H1 (cell line): ENCODE results near the gene ANP32D. TPM values are rescaled to one million over a fixed set of nuclear protein-coding genes. Genes with fewer than 3 reads are reported as not detected.

Source experiments
- CTCF ChIA-PET: fragments of 300-600 bp; sonication (Branson Sonifier 250); formaldehyde crosslinking; loops from one replicate; lab custom pipeline; 2021; ENCODE audit not compliant: partially characterized antibody; lab: Charles Lee
- POLR2A ChIA-PET: fragments of 300-600 bp; sonication (Branson Sonifier 250); formaldehyde crosslinking; loops from one replicate; lab custom pipeline; 2021; ENCODE audit warnings: inconsistent platforms; ENCODE audit not compliant: partially characterized antibody; lab: Charles Lee
- DNase-seq, 2 experiments: peaks; one replicate each; pipeline versions ENCODE4 v3.0.0 to v3.0.0-alpha.2; 2010 to 2022; ENCODE audit warnings: low spot score in 2 of 2, low read depth in 1 of 2, mixed read lengths in 1 of 2
- FAIRE-seq: peaks from 2 replicates; lab custom pipeline; 2011; peaks lifted over from hg19 to GRCh38; lab: Jason Lieb, UNC
- H2AFZ ChIP-seq: 2 replicates; pipeline ENCODE4 v1.8.1; 2012; ENCODE audit warnings: low read length, inconsistent platforms
- H2AK5ac ChIP-seq: 2 replicates; pipeline ENCODE4 v1.6.1; 2013; ENCODE audit warnings: low read depth, low read length
- H2BK120ac ChIP-seq: replicated peaks from 2 replicates; pipeline ENCODE3; 2013; ENCODE audit warnings: low read depth, low read length, inconsistent platforms
- H2BK12ac ChIP-seq: 2 replicates; pipeline ENCODE4 v1.6.1; 2013; ENCODE audit warnings: low read depth, low read length
- H2BK15ac ChIP-seq: 2 replicates; pipeline ENCODE4 v1.6.1; 2013; ENCODE audit warnings: low read length
- H2BK20ac ChIP-seq: 2 replicates; pipeline ENCODE4 v1.6.1; 2013; ENCODE audit warnings: low read length
- H2BK5ac ChIP-seq: 2 replicates; pipeline ENCODE4 v1.6.1; 2013; ENCODE audit warnings: low read depth, low read length
- H3K14ac ChIP-seq: 2 replicates; pipeline ENCODE4 v1.6.1; 2013; ENCODE audit warnings: inconsistent platforms; ENCODE audit not compliant: insufficient read length
- H3K18ac ChIP-seq: 2 replicates; pipeline ENCODE4 v1.6.1; 2013; ENCODE audit warnings: low read length; ENCODE audit errors: extremely low read depth
- H3K23ac ChIP-seq: 2 replicates; pipeline ENCODE4 v1.6.1; 2013; ENCODE audit warnings: inconsistent platforms; ENCODE audit not compliant: insufficient read length
- H3K23me2 ChIP-seq: 2 replicates; pipeline ENCODE4 v1.6.1; 2013; ENCODE audit warnings: low read depth, low read length
- H3K27ac ChIP-seq: 2 replicates; pipeline ENCODE4 v1.6.1; 2011; ENCODE audit warnings: low read depth, low read length, inconsistent platforms
- H3K27me3 ChIP-seq, 4 experiments: replicated peaks in 1 of 4; 1 replicate in 1 of 4; 2 replicates in 3 of 4; pipeline versions ENCODE4 v1.6.1 to v1.8.1; 2011 to 2013; ENCODE audit warnings: low read length in 3 of 4, mild to moderate bottlenecking in 3 of 4, inconsistent platforms in 2 of 4, mixed read lengths in 2 of 4, moderate library complexity in 1 of 4; ENCODE audit not compliant: control insufficient read depth in 3 of 4, insufficient read depth in 3 of 4; ENCODE audit errors: extremely low read depth in 1 of 4
- H3K36me3 ChIP-seq, 4 experiments: 2 replicates each; pipeline versions ENCODE4 v1.6.1 to v1.8.1; 2011 to 2013; ENCODE audit warnings: mild to moderate bottlenecking in 4 of 4, low read length in 3 of 4, moderate library complexity in 2 of 4, control low read depth in 1 of 4, inconsistent platforms in 1 of 4; ENCODE audit not compliant: insufficient read depth in 4 of 4, control insufficient read depth in 2 of 4
- H3K4ac ChIP-seq: replicated peaks from 2 replicates; pipeline ENCODE3; 2013; ENCODE audit warnings: low read length, low read depth, mixed read lengths, inconsistent platforms; ENCODE audit not compliant: insufficient read length
- H3K4me1 ChIP-seq, 4 experiments: replicated peaks in 1 of 4; 1 replicate in 1 of 4; 2 replicates in 3 of 4; pipeline versions ENCODE4 v1.6.1 to v1.8.1; 2011 to 2013; ENCODE audit warnings: low read length in 3 of 4, inconsistent platforms in 2 of 4, mixed read lengths in 1 of 4; ENCODE audit not compliant: insufficient read depth in 4 of 4, control insufficient read depth in 3 of 4
- H3K4me2 ChIP-seq, 2 experiments: 2 replicates each; pipeline versions ENCODE4 v1.6.1 to v1.8.1; 2011 to 2013; ENCODE audit warnings: low read depth in 2 of 2, low read length in 2 of 2, control low read depth in 1 of 2, inconsistent platforms in 1 of 2, mild to moderate bottlenecking in 1 of 2; ENCODE audit not compliant: insufficient read depth in 1 of 2
- H3K4me3 ChIP-seq, 4 experiments: fragments of 200-600, 300-600 bp in 1 of 4; sonication (generic), shearing (Covaris generic), sonication (Bioruptor Twin) in 1 of 4; 2 replicates each; pipeline versions ENCODE4 v1.5.1 to v1.8.1; 2011 to 2016; ENCODE audit warnings: low read length in 4 of 4, low read depth in 3 of 4, control low read depth in 2 of 4, inconsistent platforms in 2 of 4, mild to moderate bottlenecking in 2 of 4, mixed read lengths in 1 of 4, moderate library complexity in 1 of 4; ENCODE audit not compliant: insufficient read depth in 2 of 4; ENCODE audit errors: extremely low read depth in 1 of 4
- H3K56ac ChIP-seq: replicated peaks from 2 replicates; pipeline ENCODE3; 2013; ENCODE audit warnings: low read depth, mild to moderate bottlenecking, mixed read lengths, low read length, inconsistent platforms; ENCODE audit not compliant: insufficient read length
- H3K79me1 ChIP-seq: 2 replicates; pipeline ENCODE4 v1.6.1; 2013; ENCODE audit warnings: low read depth, low read length, control low read depth
- H3K79me2 ChIP-seq, 2 experiments: 2 replicates each; pipeline versions ENCODE4 v1.6.1 to v1.8.1; 2012 to 2013; ENCODE audit warnings: low read length in 2 of 2, mild to moderate bottlenecking in 2 of 2, inconsistent platforms in 1 of 2; ENCODE audit not compliant: insufficient read depth in 2 of 2, control insufficient read depth in 1 of 2
- H3K9ac ChIP-seq, 4 experiments: replicated peaks in 1 of 4; 1 replicate in 1 of 4; 2 replicates in 3 of 4; pipeline versions ENCODE4 v1.6.1 to v1.8.1; 2011 to 2013; ENCODE audit warnings: low read depth in 3 of 4, low read length in 3 of 4, control low read depth in 2 of 4, mild to moderate bottlenecking in 2 of 4, moderate library complexity in 2 of 4, inconsistent platforms in 1 of 4; ENCODE audit errors: extremely low read depth in 1 of 4
- H3K9me3 ChIP-seq, 2 experiments: 2 replicates each; pipeline versions ENCODE4 v1.6.1 to v1.8.1; 2012 to 2013; ENCODE audit warnings: mild to moderate bottlenecking in 2 of 2, moderate library complexity in 2 of 2, control low read depth in 1 of 2, inconsistent platforms in 1 of 2, low read depth in 1 of 2, low read length in 1 of 2, mixed read lengths in 1 of 2; ENCODE audit not compliant: insufficient read depth in 2 of 2
- H4K20me1 ChIP-seq, 2 experiments: replicated peaks in 1 of 2; 2 replicates each; pipeline versions ENCODE3 to v1.8.1; 2011 to 2013; ENCODE audit warnings: inconsistent platforms in 2 of 2, low read length in 2 of 2, mild to moderate bottlenecking in 1 of 2; ENCODE audit not compliant: insufficient read depth in 2 of 2, control insufficient read depth in 1 of 2
- H4K5ac ChIP-seq: 2 replicates; pipeline ENCODE4 v1.6.1; 2013; ENCODE audit warnings: low read length, low read depth, mixed read lengths, inconsistent platforms; ENCODE audit not compliant: insufficient read length
- H4K8ac ChIP-seq: 2 replicates; pipeline ENCODE4 v1.8.0; 2013; ENCODE audit warnings: mild to moderate bottlenecking, moderate library complexity, low read length, inconsistent platforms; ENCODE audit not compliant: insufficient read depth; ENCODE audit errors: extremely low read depth
- H4K91ac ChIP-seq: replicated peaks from 2 replicates; pipeline ENCODE3; 2013; ENCODE audit warnings: low read length, mixed read lengths, inconsistent platforms; ENCODE audit not compliant: insufficient read length
- ASH2L ChIP-seq: fragments of 200-600, 300-600 bp; sonication (generic); IDR thresholded peaks from one replicate; pipeline ENCODE4 v1.7.1; 2017; ENCODE audit warnings: low read length
- WGBS, 2 experiments: shearing (Covaris generic) in 1 of 2; methylation state at CpG; one replicate each; pipeline versions ENCODE4 v1.1.6 to v1.1.7; 2013 to 2015; ENCODE audit warnings: low lambda C conversion rate in 2 of 2, mixed read lengths in 2 of 2, inconsistent platforms in 1 of 2, low coverage in 1 of 2, missing lambda C conversion rate in 1 of 2; ENCODE audit not compliant: insufficient replicate concordance in 2 of 2, insufficient coverage in 1 of 2, insufficient read length in 1 of 2; ENCODE audit errors: extremely low coverage in 1 of 2, missing lambda C conversion rate in 1 of 2; 5-methylcytosine and 5-hydroxymethylcytosine counted together
- polyA plus RNA-seq, 7 experiments: library from polyadenylated mRNA; depleted of rRNA in 3 of 7; stranded (reverse) in 5 of 7; unstranded in 2 of 7; fragments of >200 nt in 5 of 7; fragments of 200-250 nt in 2 of 7; gene quantifications; 1 replicate in 5 of 7; 2 replicates in 1 of 7; 4 replicates in 1 of 7; pipeline versions ENCODE4 v1.2.1 to v1.2.3, GENCODE V29; 2011 to 2013; ENCODE audit warnings: missing spikeins in 2 of 7, mixed read lengths in 2 of 7
- total RNA-seq: library from RNA; stranded (reverse); fragmentation: NEBNext Ultra II Directional; extraction: Animal tissue kit (Norgen Biotek cat#: 25700); gene quantifications from 2 replicates; pipeline ENCODE4 v1.2.1, GENCODE V29; 2021
- TF ChIP-seq, protein P1 (sequence below), 3 experiments: IDR thresholded peaks; 1 replicate in 2 of 3; 2 replicates in 1 of 3; pipeline versions ENCODE4 v1.5.1 to v1.6.1; 2011; ENCODE audit warnings: low read length in 3 of 3, mild to moderate bottlenecking in 3 of 3, inconsistent platforms in 2 of 3, low read depth in 1 of 3, moderate library complexity in 1 of 3; ENCODE audit not compliant: insufficient read depth in 1 of 3; ENCODE audit errors: control extremely low read depth in 1 of 3

Gene ANP32D
- total and polyA plus RNA-seq, 2 of the 8 experiments (the other 6 are each of a cell fraction or from before 2014, with no cell fraction given): not detected

DNA sequence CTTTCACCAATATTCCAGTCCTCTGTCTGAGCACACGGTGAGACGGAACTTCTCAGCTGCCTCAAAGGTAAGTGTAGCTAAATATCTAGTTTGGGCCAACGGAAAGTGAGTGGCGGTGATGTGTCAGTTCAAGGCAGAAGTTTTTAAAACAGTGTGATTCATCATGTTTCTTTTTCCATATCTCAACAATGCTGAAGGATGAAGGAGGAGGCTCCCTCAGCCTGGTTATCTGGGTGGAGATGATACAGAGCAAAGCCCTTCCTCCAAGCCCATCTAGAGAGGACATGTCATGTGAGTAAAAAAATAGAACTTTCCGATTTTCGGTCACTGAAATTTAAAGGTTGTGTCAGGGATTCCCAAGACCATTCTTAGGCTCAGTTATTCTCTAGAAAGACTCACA is 13.1 kb upstream of the ANP32D start:
- Histone ChIP-seq H2AFZ (no peak overlapping the region), H3K4me2 (no peak overlapping the region), H3K79me1 (no peaks in the 10 kb centered on the region), H3K36me3 (no peaks in the 10 kb centered on the region), H3K56ac (no peak overlapping the region), H4K8ac (no peak overlapping the region), H4K20me1 (no peaks in the 10 kb centered on the region), H3K23me2 (no peaks in the 10 kb centered on the region), H4K5ac (no peak overlapping the region), H3K4me3 (no peak overlapping the region), H3K79me2 (no peaks in the 10 kb centered on the region), H3K9ac (no peak overlapping the region), H3K23ac (no peak overlapping the region), H2BK5ac (no peak overlapping the region), H3K27me3 (no peaks in the 10 kb centered on the region), H3K9me3 (peaks cover 0 to 2% of the 10 kb centered on the region in 2 experiments; a peak in 1 of 4 replicates), H2BK120ac (no peak overlapping the region), H3K18ac (no peak overlapping the region), H3K27ac (no peak overlapping the region), H3K4me1 (no peaks in the 10 kb centered on the region), H3K4ac (no peak overlapping the region), H4K91ac (no peak overlapping the region), H2BK15ac (no peak overlapping the region), H3K14ac (no peak overlapping the region), H2BK20ac (no peak overlapping the region), H2AK5ac (no peak overlapping the region), H2BK12ac (no peak overlapping the region)
- FAIRE-seq (no peak), DNase-seq (no peak)
- TF ChIP-seq, protein P1, sequence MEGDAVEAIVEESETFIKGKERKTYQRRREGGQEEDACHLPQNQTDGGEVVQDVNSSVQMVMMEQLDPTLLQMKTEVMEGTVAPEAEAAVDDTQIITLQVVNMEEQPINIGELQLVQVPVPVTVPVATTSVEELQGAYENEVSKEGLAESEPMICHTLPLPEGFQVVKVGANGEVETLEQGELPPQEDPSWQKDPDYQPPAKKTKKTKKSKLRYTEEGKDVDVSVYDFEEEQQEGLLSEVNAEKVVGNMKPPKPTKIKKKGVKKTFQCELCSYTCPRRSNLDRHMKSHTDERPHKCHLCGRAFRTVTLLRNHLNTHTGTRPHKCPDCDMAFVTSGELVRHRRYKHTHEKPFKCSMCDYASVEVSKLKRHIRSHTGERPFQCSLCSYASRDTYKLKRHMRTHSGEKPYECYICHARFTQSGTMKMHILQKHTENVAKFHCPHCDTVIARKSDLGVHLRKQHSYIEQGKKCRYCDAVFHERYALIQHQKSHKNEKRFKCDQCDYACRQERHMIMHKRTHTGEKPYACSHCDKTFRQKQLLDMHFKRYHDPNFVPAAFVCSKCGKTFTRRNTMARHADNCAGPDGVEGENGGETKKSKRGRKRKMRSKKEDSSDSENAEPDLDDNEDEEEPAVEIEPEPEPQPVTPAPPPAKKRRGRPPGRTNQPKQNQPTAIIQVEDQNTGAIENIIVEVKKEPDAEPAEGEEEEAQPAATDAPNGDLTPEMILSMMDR (IDR thresholded peaks at IDR 0.05; ENCODE audit: control extremely low read depth in 1 of 3, insufficient read depth in 1 of 3, low read depth in 1 of 3, low read length in 3 of 3): no peak
- TF ChIP-seq ASH2L: no peak
- ChIA-PET CTCF (no interaction called here), POLR2A (no interaction called here)
- WGBS, 2 experiments: 90% methylated on average over 6 of the region's 6 CpGs; no CpG with 5 or more reads in 1 of the 2 experiments
